Non-pigmented ciliary epithelial cell (primary cell): Measurements from ENCODE around the gene RNU4-1.

Experiments
- DNase-seq: peaks from one replicate; pipeline ENCODE4 v3.0.0-alpha.2; 2010; ENCODE audit warnings: low read depth

Gene RNU4-1

DNA sequence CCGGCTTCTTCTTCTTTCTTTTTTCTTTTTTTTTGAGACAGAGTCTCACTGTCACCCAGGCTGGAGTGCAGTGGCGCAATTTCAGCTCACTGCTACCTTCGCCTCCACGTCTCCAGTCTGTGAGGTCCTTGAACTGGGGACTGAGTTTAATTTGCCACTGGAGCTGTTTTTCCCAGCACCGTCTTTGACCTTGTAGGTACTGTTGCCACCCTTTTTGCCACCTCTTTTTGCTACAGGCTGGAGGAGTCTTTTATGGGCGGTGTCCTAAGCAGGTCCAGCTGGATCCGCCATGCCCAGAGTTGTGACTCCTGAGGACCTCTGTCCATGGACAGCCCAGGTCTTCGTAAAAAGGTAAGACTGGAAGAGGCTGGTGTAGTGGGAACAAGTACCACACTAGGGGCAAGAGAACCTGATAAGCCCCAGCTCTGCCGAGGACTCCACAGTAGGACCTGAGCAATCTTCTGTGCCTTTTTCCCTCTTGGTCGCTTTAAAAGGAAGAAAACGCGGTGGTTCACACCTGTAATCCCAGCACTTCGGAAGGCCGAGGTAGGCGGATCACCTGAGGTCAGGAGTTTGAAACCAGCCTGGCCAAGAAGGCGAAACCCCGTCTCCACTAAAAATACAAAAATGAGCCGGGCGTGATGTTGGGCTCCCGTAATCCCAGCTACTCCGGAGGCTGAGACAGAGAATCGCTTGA, 2.3 kb downstream of the RNU4-1 start:
- no peak for DNase-seq

DNA sequence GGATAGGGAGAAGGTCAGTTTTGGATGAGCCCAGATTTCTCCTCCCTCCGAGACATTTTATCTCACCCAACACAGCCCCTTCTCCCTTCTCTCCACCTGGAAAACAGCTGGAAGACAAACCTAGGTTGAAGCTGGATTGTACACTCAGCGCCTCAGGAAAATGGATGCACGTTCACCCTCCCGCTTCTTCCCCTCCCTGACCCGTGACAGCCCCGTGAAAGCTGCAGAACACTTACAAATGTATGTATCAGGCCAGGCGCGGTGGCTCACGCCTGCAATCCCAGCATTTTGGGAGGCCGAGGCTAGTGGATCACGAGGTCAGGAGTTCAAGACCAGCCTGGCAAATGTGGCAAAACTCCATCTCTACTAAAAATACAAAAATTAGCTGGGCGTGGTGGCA, 5.5 kb downstream of the RNU4-1 start:
- no peak for DNase-seq

DNA sequence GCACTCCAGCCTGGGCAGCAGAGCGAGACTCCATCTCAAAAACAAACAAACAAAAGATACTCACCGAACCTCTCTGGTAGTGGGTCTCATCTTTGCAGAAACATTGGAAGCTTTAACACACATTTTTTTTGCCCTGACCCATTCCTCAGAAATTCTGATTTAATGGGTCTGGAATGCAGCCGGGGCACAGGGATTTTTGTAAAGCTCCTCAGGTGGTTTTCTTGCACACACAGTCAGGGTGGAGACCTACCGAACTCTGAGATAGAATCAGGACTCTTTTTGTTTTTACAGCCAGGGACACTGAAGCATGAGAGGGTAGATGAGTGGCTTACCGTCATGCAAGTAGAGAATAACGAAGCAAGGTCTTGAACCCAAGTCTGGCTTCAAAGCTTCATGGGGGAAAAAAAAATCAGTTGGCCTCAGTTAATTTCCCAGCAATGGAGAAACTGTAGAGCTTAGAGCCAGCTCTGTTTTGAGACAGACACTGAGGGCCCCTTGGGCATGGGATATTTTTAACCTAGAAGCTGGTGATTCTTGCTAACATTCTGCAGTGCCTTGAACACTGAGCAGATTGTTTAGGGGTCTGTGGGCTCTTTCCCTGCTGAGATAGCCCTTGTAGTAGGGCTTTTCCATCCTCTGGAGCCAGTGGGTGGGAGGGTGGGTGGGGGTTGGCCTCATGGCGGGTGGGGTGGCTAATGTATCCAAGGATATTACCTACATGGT, 6.1 kb downstream of the RNU4-1 start:
- DNase-seq, result no peak

DNA sequence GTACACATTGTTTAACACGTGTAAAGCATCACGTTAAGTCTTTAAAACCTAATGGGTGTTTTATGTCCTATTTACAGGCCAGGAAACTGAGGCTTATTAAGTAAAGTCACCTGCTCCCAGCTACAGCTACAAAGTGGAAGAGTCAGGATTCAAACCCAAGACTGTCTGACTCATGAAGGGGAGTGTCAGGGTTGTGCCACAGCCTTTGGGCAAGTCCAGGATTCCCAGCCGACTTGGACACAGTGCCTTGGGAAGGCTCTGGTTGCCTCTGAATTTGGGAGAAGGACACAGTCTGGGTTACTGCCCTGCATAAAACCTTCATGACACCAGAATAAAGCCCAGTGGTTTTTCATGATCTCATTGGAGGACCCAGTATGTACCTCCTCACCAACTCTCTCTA, 8.7 kb downstream of the RNU4-1 start:
- no peak for DNase-seq

DNA sequence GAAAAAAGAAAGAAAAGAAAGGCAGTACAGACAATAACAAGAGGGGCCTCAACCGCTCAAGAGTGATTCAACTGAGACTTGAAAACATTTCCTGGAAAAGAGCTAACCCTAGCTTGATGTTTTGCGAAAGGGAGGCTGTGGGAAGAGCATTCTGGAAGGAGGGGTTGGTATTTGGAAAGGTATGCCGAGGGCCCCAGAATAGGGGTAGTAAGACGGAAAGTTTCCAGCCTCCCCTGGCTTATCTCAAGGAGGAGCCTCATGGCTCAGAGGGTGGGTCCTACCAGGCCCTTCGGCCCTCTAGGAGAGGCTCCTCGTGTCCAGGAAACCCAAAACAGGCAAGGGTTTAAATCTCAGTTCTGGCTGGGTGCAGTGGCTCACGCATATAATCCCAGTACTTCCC, 9.7 kb downstream of the RNU4-1 start:
- DNase-seq, result no peak

DNA sequence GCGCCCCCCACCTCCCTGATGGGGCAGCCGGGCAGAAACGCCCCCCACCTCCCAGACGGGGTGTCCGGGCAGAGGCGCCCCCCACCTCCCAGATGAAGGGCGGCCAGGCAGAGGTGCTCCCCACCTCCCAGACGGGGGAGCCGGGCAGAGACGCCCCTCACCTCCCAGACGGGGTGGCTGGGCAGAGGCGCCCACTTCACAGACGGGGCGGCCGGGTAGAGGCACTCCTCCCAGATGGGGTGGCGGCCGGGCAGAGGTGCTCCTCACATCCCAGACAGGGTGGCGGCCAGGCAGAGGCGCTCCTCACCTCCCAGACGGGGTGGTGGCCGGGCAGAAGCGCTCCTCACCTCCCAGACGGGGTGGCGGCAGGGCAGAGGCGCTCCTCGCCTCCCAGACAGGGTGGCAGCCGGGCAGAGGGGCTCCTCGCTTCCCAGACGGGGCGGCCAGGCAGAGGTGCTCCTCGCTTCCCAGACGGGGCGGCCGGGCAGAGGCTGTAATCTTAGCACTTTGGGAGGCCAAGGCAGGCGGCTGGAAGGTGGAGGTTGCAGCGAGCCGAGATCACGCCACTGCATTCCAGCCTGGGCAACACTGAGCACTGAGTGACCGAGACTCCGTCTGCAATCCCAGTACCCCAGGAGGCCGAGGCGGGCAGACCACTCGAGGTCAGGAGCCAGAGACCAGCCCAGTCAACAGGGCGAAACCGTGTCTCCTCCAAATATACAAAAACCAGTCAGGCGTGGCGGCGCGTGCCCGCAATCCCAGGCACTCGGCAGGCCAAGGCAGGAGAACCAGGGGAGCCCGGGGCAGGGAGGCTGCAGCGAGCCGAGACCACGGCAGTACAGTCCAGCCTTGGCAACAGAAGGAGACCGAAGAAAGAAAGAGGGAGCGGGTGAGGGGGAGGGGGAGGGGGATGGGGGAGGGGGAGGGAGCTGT, 14.6 kb downstream of the RNU4-1 start:
- DNase-seq, result no peak

DNA sequence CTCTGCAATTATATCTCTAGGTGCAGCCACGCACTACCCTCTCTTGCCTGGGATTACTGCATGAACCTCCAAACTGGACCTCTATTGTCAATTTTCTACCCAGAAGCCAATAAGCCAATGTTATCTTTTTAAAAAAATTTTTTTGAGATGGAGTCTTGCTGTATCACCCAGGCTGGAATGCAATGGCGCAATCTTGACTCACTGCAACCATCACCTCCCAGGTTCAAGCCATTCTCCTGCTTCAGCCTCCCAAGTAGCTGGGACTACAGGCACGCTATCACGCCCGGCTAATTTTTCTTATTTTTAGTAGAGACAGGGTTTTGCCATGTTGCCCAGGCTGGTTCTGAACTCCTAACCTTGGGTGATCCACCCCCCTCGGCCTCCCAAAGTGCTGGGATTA, 16.3 kb downstream of the RNU4-1 start:
- DNase-seq, result no peak

DNA sequence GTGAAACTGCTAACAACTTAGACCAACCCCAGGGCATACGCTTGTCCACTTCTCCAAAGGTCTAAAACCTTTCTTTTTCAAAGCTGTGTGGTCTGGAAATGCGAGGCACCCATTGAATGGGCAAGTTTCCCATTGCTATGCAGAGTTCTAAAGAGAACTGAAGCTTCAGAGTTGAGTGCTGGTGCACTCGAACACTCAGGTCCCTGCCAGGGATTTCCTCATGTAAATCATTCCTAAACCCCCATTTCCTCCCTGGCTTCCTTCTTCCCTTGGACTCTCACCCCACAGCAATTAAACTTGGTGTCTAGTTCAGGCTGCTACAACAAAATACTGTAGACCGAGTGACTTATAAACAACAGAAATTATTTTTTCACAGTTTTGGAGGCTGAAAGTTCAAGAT, 25.3 kb downstream of the RNU4-1 start:
- no peak for DNase-seq

DNA sequence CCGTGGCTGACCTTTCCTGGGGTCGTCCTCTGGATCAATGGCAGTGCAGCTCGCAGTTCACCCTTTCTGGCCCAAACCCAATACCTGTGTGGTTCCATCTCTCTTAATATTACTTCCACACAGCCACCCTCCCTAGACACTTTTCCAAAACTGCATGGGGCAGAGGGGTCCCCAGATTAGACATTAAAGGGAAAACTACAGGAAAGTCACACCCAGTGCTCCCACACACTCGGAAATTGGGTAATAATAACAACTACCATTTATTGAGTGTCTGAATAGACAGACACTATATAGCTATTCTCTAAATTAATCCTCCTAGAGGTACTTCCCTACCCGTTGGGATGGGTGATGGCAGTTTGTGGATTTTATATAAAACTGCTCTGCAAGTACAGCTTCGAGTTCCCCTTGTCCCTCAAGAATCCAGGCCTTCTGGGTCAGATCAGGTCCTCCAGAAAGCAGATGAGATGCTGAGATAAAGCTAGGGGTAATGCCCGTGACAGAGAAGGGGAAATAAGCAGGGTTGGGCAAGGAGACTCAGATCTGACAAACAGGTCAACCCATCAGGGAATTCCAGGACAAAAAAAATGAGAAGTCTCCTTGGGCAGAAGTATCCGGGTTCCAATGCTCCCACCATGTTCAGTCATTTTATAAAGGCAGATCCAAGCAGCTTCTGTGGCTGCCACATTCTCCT, 26.7 kb downstream of the RNU4-1 start:
- DNase-seq, result no peak

DNA sequence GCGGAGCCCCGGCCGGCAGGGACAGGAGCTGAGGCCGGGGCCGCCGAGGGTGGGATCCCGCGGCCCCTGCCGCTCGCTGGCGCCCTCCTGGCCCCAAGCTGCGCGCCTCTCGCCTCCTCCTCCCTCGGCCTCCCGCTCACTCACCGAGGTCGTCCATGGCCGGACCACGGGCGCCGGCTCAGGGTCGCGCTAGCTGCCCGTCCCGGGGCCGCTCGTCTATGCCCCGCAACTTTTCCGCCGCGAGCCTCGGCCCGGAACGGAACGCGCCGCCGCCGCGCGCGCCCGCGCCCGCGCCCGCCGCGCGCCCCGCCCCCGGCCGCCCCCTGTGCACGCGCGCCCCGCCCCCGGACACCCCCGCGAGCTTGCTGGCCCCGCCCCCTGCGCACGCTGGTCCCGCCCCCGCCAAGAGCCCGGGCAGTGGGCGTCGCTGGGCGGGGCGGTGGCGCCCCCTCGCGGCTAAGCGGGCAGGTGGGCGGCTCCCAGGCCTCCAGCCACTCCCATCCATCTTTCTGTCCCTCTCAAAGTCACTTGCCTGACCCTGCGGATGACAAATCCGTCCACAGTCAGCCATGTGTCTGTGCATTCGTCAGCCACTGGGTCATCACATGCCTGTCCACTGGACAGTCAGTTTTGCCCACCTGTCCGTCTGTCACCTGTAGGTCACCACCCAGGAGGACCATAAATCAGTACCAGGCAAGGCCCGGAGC, 27.4 kb downstream of the RNU4-1 start, which contains the start of gene PXN:
PXN (minus strand) TSS at position 258 of the 707 bp plus-strand sequence; CDS start at position 157, 101 bp downstream.
- DNase-seq, result no peak

DNA sequence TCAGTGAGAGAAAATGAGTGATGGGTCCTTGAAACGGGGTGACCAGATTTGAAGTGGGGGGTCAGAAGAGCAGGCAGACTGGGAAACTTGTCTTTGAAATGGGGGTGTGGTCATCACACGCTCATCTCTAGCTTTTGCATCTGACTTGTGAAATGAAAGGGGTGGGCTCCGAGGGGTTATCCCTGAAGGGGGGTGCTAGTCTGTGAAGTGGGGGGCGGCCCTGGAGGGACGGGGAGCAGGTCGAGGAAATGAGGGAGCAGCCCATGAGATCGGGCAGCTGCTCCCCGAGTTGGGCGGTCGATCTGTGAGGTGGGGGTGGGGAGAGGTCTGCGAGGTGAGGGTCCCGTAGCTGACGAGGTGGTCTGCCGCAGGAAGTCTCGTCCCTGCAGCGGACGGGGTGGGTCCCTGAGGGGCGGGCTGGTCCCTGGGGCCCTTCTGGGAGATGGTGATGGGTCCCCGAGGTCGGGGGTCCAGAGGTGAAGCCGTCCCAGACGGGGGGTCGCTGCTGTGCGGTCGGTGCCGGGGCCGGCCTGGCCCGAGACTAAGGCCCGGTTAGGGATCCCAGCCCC, 28.0 kb downstream of the RNU4-1 start:
- no peak for DNase-seq

DNA sequence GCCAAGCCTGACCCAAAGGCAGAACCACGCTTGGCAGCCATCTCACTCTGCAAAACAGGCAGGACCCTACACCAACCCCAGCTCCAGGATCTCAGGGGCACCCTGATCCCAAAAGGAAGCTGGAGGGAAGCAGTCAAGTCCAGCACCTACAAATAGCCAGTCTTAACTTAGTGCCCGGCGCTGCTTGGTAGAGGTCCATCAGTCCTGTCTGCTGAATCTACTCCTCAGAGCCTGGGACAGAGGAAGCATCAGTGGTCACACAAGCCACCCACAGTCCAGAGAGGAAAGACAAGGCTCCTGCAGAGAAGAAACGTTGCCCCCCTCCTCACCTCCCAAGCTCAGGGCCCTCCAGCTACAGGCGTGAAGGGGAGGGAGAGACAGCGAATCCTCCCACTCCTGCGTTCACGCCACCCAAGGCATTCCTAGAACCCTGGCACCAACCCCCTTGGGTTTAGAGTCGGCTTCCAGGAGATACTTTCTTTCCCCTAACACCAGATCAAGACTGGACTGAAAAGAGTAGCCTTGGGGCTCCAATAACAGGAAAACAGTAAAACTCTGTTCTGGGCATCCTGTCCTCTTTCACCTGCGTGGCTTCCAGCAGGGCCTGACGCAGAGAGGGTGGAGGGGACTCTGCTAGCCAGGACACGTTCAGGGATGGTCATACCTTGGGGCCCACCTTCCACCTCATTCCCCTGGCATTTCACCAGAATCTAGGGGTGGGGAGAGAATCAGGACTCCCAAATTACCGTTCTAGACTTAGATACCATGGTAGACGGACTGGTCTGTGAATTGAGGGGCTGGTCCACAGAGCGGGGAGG, 28.7 kb downstream of the RNU4-1 start:
- DNase-seq, result no peak

DNA sequence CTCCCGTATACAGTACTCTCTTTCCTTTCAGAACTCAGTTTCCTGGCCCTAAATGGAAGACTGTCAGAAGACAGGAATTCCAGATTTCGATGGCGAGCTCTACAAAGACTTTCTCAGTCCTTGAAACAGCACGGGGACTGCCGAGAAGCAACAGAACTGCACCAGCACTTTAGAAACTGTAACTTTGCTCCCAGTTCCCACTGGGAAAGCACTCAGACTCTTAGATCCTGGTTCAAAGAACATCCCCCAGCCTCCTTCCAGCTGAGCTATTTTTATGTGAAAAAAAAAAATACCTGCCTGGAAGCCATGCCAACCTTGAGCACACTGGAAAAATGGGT, 29.3 kb downstream of the RNU4-1 start:
- DNase-seq, result no peak

DNA sequence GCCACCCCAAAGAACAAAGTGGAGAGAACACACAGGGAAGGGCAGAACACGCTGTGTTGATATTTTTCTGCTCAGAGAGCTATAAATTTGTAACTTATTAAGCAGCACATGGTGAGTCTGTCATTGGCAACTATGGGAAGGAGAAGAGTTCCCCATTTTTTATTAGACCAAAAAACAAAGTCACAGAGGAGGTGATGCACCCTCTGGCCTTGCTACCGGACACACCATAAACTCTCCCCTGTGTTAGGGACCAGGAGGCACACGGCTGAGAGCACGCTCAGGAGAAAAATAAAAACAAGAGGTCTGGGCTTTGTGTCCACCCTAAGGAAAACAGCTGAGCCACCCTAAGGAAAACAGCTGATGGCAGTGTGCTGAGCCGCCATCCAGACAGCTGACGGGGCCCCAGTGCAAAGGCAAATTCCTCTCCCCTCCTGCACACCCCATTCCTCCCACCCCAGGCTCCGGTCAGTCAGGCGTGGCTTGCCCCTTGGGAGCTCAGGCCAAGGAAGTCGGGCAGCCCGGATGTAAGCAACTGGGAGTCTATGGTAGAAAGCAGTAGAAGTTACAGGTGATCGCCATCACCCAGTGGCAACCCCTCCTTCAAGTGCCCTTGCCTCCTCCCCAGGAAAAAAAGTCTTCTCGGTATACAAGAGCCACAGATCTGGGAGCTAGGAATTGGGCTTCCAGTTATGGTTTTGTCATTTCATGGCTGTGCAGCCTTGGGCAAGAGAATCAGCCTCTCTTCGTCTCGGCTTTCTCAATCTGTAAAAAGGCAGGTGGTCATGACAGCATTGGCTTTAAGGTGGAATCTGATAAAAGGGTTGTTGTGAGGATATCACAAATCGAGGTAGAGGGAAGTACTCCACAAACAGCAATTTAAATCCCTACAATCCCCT, 29.9 kb downstream of the RNU4-1 start:
- DNase-seq, result no peak

DNA sequence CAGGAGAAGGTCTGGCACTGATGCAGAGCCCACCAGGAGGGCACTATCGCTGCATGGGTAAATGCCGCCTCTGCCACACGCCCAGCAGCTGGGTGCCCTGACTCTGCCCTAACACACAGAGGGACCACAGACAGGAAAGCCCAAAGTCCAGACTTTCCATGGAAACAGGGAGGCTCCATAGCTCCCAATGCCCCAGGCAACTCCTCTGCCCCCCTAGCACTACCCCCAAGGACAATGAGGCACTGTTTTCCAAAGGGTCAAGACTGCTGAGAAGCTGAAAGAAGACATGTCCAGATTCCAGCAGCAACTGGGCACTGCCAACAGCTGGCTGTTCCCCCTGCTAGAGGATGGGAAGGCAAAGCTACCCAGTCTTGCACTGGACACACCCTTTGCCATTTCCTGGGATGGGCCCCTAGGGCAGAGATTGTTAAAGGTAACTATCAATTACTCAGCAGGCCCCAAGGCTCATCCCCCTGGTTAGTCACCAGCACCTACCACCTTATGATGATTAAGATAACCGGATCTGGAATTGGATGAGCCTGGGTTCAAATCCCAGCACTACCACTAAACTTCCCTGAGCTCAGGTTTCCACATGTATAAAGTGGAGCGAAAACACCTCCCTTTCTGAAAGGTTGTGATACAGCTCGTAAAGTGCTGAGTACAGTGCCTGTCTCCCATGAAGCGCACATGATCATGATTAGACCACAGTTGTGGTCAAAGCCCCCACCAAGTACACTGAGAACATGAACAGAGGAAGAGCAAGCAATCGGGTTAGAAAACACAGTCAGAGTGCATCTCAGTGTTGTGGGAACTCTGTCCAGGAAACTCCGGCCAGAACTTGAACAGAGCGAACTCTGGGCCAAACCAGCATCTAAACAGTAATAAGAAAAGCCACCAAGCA, 30.8 kb downstream of the RNU4-1 start:
- DNase-seq, result no peak

DNA sequence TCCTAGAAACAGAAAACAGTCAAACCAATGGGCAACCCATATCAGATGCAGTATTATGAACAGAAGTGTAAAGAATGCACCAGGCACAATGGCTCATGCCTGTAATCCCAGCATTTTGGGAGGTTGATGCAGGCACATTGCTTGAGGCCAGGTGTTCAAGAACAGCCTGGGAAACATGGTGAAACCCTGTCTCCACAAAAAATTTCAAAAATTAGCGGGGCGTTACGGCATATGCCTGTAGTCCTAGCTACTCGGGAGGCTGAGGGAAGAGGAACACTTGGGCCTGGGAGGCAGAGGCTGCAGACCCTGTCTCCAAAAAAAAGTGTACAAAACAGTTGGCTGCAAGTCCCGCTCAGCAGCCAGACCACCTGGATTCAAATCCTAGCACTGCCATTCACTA, 32.4 kb downstream of the RNU4-1 start:
- no peak for DNase-seq

DNA sequence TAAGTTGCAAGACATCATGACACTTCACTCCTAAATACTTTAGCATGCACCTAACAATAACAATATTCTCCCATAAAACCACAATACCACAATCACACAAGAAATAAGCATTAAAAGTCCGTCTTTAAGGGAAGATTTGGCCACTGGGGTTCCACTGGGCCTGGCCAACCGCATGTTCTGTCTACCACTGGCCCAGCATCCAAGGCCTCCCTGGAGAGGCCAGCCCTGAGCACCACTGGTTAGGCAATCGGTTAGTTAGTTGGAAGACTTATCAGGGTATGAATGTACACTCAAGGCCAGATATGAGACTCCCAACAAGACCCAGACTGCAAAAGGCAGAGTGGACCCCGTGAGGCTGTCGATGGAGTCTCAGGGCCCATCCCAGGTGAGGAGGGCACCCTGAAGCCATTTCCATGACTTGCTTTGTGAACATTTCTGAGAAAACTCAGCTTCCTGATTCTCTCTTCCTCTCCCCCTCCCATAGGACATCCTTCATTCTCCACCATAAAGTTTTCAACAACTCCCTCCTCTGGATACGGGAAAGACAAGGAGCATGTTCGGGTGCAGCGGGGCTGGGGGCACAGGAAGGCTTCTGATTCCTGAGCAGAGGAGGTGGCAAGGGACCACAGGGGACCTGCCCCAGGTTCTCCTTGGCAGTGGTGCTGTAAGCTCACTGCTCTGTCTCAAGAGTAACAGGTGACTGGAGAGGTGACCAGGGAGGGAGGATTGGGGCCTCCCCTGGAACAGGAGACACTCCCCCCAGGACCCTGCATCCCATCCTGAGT, 33.4 kb downstream of the RNU4-1 start:
- DNase-seq, result no peak
